GM19467 (cell line): ENCODE measurements around the gene BEND3.

ENCODE experiments used
- ATAC-seq: cut with Tn5 transposase; IDR thresholded peaks from one replicate; pipeline ENCODE4 v1.9.1; 2021; ENCODE audit warnings: mild to moderate bottlenecking, moderate library complexity; ENCODE audit not compliant: unreplicated experiment

BEND3 gene

DNA sequence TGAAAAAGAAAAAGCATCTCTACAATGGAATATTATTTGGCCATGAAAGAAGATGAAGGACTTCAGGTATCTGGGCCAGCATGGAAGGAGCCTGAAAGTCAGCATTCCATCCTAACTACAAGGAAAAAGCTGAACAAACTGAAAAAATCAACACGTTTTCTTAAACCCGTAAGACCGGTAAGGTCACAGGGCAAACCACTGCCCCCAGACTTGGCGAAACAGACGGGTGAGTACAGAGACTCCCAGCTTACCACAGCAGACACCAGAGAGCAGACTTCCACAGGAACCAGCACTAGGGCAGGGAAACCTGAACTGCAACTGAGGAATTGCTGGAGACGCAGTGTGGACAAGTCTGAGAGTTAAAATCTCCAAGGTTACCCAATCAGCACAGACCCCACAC is 31.4 kb downstream of the BEND3 start:
- ATAC-seq = no peak

DNA sequence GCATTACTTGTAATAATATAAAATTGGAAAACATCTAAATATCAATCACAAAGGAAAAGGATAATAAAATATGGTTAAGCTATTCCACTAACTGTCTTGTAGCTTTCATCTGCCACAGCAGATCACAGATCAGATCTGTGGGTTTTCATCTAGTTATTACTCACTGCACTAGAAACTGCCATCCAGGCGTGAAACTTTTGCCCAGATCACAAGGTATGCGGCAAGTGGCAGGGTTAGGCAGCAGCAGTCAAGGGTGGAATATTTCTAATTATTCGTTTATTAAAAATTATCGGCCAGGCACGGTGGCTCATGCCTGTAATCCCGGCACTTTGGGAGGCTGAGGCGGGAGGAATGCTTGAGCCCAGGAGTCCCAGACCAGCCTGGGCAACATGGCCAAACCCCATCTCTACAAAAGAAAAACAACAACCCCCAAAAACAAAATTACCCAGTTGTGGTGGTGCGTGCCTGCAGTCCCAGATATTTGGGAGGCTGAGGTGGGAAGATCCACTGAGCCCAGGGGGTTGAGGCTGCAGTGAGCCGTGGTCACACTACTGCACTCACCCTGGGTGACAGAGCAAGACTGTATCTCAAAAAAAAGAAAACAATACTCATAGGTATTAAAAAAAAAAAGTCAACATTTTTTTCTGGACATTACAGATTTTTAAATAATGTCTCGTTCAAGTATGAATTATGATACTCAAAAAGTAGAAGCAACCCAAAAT is 32.1 kb downstream of the BEND3 start:
- ATAC-seq = peak; percentile 73

DNA sequence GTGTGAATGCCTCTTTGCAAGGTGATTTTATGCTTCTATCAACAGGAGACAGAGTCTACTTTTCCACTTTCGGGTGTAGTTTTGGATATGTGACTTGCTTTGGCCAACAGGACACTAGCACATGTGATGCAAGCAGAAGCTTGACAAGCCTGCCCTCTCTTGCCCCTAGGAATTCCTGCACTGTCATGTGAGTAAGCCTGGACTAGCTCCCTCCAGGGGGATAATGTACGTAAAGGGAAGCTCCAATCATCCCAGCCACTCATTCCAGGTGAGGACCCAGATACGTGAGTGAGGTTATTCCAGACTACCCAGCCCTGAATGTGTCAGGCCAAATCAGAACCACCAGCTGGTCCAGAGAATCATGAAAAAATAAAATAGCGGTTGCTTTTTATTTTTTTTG is 33.3 kb downstream of the BEND3 start:
- no peak for ATAC-seq

DNA sequence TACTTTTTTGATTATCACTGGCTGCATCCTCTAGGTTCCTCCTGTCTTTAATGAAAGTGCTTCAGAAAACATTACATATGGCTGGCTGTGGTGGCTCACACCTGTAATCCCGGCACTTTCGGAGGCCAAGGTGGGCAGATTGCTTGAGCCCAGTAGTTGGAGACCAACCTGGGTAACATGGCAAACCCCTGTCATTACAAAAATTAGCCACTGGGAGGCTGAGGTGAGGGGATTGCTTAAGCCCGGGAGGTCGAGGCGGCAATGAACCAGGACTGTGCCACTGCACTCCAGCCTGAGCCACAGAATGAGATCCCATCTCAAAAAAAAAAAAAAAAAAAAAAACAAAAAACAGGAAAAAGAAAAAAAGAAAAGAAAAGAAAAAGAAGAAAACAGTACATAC is 35.3 kb downstream of the BEND3 start:
- ATAC-seq = no peak

DNA sequence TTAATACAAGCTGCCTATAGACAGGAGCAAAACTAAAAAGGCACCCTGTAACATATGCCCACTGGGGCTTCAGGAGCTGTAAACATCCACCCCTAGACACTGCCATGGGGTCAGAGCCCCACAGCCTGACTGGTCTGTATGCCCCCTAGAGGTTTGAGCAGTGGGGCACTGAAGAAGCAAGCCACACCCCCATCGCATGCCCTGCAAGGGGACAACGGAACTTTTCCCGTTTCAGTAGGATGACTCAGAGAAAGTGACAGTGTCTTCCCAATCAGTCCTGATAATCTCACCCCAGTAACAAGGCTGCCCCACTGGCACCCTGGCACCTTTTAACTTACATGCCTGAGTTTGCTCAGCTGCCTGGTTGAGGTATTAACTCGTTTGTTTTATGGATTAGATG is 35.9 kb downstream of the BEND3 start:
- ATAC-seq = no peak

DNA sequence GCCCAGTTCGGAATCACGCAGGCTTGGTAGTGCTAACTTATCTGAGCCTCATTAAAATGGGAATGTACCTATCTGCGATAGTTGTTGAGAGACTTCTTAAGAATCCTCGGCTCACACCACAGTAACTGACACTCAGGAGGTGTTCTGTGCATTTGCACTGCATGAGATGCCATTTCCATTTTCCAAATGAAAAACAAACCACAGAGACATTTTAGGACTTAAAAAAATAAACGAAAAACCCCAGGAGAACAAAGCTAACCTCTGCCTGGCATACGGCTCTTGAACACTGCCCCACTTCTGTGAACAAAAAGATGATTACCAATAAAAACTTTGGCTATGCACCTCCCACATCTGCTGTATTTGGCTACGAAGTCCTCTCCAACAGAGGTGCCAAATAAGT is 37.6 kb downstream of the BEND3 start:
- no peak for ATAC-seq

DNA sequence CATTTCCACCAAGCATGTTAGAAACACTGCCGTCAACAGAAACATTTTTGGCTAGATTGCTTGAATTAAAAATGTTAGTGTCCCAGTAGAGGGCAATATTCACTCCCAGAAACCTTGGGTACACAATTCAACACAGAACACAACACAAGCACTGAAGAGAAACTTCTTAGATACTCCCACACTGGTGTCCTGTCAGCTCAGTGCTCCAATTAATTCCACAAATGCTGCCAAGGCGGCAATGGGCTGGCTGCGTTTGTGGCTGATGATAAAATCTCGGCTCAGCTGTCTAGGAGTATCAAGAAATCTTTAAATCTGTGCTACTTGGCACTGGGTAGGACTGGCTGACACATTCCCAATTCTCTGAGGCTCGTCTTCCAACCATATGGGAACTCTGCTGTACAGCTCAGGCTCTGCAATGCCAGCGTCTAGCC is 39.3 kb downstream of the BEND3 start:
- no peak for ATAC-seq

DNA sequence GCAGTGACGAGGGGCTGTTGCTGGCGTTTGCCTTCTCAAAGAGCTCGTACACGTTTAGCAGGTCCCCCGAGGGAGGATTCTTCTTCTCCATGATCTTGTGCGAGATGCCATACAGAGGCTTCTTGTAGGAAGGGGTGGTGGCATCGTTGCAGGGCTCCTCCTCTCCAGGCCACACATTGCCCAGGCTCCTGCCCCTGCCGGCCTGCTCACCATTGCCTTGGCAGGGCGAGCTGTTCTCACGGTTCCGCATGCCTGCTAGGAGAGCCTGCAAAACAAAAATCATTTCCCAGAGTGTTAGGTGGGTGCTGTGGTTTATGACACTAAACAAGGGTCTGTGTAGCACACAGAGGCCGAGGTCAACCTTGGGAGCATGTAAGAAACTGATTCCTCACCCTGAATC is 44.6 kb downstream of the BEND3 start:
- ATAC-seq = no peak

DNA sequence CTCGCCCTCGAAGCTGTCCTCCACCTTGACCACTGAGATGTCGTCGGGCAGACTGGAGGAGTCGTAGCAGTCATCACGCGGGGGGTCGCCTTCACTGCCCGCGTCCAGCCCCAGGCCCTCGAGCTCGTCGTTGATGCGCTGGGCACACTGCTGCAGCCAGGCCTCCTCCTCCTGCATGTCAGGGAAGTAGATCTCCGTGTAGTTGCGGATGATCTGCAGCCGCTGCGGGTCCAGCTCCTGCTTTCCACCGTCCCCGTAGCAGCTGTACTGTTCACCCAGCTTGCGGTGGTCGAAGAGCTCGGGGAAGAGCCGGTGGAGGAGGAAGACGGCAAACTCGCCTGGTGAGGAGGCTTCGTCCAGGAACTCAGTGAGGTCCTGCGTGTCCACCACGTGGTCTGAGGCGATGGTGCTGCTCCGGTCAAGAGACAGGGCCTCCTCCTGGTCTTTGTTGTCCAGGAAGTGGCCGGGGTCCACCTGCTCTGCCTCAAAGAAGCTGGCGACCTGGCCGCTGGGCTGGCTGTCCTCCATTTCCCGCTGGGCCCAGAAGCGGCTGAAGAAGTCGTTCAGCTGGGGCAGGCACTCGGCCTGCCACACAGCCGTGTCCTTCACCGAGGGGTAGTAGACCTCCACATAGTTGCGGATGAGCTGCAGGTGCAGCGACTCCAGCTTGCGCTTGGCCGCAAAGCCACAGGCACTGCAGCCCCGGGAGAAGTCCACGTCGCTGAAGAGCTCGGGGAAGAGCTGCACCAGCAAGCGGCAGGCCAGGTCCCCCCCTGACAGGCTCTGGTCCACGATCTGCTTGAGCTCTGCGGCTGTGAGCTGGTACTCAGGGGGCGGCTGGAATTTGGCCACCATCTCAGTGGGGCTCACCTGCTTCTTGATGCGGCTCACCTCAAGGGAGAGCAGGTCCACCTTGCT is 45.4 kb downstream of the BEND3 start:
- no peak for ATAC-seq

DNA sequence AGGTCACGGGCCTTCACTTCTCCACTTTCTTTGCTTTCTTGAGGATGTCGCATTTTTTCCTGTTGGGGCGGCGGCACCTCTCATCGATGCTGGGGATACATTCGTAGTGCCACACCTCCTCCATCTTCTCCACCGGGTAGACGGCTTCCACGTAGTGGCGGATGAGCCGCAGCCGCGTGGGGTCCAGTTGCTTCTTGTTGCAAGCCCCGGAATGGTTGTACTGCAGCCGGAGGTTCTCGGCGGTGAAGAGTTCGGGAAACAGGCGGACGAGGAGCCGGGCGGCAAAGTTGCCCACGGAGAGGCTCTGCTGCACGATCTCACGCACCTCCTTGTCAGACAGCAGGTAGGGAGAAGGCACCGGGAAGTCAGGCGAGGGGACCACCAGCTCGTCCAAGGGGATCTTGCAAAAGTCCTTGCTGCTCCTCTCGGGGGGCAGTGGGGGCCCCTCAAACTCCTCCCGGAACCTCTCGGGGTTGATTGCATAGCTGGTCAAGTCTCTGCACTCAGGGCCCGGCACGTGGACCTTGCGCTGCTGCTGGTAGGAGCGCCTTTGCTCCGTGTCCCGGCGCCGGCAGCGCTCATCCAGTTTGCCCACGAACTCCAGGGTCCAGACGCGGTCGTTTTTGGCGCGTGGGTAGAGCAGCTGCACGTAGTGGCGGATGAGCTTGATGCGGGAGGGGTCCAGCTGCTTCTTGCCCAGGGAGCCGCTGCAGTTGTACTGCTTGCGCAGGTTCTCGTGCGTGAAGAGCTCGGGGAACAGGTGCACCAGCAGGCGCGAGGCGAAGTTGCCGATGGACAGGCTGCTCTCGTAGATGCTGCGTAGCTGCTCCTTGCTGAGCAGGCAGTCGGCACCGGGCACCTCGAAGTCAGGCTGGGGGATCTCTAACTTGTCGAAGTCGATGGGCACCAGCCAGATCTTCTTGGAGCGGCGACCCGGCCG is 46.4 kb downstream of the BEND3 start:
- ATAC-seq = no peak

DNA sequence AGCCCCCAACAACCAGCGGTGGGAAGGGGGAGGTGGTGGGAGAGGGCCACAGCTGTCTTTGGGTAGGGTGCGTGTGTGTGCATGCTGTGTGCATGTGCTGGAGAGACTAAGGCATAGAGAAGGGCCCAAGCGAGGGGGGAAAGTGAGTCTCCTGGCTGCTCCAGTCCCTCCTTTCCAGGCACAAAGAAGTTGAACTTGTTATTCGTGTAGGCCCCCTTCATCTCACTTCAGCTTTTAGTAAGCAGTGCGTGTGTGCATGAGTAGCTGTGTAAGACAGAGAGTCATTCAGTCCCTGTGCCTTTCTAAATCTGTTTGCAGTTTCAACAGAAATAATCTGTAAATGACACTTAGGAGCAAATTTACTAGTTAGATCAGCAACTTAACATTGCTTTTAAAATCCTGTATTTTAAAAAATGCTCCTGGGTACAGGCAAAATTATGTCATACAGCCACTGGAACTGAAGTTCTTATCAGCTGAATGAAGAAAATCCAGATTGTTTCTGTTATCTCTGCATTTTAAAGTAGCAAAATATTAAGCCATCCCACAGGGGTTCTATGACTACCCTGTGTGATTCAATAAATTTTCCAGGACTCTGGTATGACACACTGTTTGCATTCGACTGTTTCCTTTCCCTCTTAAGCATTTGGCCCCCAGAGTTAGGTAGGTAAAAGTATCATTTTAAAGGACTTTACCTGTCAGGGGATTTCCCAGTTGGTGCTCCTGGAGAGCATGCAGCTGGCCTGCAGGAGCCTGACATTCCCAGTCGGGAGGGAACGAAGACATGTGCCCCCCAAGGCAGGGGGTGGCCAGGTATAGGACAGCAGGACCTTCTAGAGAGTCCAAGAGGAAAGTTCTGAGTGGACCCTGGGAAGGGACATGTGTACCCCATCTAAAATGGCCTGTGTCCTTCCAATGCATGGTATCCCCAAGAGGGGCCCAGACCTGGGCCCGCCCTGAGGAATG is 48.3 kb downstream of the BEND3 start:
- no peak for ATAC-seq

DNA sequence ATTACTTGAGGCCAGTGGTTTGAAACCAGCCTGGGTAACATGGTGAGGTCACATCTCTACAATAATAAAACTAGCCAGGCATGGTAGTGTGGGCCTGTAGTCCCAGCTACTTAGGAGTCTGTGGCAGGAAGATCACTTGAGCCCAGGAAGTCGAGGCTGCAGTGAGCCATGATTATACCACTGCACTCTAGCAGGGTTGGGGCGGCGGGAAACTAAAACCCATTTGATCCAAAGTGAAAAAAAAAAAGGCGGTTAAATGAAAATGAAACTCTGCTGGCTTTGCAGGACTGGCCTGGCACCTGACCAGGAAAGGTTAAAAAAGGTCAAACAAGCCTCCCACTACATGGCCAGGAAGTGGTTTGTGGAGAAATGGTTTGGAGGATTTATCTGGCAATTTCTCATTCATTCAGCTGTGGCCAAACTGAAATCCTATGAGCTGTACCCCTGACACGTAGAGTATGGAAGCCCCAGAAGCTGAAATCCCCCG is 50.7 kb downstream of the BEND3 start:
- no peak for ATAC-seq

DNA sequence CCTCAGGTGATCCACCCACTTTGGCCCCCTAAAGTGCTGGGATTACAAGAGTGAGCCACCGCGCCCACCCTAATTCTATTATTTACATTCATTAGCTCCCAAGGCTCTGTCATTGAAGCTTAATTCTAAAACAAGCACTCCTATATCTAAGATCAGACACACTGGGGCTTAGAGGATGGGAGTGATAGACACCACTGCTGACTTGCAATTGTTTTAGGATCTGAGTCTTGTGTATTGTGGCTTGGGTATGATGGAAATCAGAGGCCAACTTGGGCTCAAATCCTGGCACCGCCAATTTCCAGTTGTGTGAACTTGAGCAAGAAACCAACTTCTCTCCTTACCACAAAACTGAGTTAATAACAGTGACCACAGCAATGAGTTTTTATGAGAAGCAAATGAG is 52.6 kb downstream of the BEND3 start:
- no peak for ATAC-seq

DNA sequence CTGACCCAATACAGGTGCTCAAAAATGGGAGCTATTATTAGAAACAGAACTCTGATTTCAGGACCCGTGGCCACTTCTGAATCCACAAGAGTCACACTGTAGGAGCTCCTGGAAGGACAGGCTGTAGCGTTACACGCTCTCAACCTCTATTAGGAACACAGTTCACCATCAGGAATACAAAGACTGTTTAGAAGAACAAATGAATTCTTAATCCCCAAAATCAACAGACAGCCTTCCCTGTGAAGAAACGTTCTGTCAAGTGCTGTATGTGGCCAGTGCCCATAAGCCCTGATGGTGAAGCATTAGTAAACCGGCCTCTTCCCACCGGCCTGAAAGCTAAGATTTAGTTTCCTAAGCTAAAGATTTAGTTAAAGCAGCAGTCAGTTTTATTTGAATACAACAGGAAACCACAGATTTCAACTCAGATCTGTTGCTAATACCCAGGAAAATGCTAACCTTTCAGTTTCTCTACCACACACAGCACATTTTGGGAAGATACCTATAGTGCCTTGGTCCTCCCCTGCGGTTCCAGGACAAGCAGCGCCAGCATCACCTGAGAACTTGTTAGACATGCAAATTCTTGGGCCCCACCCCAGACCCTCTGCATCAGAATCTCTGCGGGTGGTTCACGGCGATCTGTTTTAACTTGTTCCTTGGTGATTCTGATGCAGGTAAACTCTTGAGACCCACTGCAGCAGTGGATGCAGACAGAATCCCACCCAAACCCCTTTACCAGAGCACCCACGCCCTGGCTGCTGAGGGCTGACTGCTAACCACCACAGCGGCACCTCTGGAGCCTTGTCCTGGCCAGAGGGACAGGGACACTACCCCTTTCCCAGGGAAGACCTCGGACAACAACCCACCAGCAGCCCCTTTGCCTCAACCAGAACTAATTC is 53.9 kb downstream of the BEND3 start:
- ATAC-seq = peak; percentile 62

DNA sequence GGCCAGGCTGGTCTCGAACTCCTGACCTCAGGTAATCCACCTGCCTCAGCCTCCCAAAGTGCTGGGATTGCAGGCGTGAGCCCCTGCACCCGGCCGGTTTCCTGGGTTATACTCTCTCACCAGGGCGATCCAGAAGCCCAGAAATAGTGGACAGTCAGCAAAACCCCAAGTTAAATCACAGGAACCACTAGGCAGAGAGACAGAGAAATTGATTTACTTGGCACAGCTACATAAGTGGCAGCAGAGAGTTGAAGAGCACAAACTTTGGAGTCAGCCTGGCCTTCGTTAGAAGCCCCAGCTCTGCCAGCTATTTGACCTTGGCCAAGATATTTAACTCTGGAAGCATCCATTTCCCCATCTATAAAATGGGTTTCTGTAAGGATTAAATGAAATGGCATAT is 54.6 kb downstream of the BEND3 start:
- no peak for ATAC-seq

DNA sequence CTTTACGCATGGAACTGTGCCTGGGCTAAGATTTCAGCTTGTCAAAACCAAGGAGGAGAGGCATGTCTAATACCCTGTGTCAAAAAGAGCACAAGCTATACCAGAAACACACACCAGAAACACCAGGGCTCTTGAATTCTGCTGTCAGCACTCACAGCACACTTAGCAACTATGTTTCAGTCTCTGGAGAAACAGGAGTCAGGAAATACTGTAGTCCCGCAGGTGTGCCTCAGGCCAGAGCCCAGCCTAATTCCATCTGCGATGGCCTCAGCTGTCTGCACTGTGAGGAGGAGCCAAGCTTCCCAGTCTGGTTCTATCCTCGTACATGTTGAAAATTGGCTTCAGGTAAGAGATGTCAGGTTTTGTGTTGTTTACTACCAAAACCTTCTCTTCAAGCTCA is 55.7 kb downstream of the BEND3 start:
- no peak for ATAC-seq

DNA sequence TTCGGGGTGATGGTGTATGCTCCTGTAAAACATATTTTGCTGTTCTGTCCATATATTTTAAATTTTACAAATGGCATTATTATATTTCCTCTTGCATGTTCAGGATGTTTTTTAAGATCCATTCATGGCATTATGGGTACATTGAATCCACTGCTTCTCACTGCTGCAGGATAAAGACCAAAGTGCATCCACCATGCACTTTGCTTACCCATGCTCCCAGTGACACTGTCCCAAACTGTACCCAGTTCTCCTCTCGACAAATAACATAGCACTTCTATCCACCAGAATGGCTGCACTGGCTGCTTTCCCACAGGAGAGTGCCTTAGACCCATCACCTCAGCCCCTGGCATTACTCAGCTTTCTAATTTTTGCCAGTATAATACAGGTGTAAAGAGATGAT is 57.6 kb downstream of the BEND3 start:
- ATAC-seq = no peak

DNA sequence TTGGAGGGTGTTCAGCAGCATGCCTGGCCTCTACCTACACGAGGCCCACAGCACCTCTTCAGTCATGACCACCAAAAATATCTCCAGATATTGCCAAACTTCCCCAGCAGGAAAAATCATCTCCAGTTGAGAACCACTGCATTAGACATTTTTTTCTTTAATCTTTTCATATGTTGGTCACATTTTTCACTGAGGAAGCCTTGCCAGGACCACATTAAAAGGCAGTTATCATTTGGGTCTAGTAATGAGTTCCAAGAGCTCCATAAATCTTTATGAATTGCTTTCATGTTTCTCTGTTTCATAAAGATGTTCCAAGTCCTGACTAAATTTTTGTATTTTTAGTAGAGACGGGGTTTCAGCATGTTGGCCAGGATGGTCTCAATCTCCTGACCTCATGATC is 58.5 kb downstream of the BEND3 start:
- ATAC-seq = no peak

DNA sequence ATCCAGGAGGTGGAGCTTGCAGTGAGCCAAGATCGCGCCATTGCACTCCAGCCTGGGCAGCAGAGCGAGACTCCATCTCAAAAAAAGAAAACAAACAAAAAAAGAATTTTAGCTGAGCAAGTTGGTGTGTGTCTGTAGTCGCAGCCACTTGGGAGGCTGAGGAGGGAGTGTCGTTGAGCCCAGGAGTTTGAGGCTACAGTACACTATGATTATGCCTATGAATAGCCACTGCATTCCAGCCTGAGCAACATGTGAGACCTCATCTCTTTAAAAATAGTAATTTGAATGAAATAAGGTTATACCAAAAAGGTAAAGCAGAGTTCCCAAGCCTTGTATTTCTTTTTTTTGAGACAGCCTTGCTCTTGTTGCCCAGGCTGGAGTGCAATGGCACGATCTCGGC is 67.5 kb downstream of the BEND3 start:
- ATAC-seq = no peak
